K562 (cell line): ENCODE data around the gene ABHD5.
A peak's percentile ranks its signal among the peaks of the same experiment; 100 is the strongest.

ENCODE experiments used
- MAFK ChIP-seq: IDR thresholded peaks from 2 replicates; pipeline ENCODE4 v1.6.1; 2011; ENCODE audit warnings: low read length, improper control_type of control experiment
- SMAD1 ChIP-seq: fragments of 150-350 bp; IDR thresholded peaks from 2 replicates; pipeline ENCODE4 v1.6.1; 2014; ENCODE audit warnings: low read length, low read depth; ENCODE audit not compliant: partially characterized antibody
- SMC3 ChIP-seq: conservative IDR thresholded peaks from 2 replicates; pipeline ENCODE4 v1.6.1; 2011; ENCODE audit warnings: low read depth, low read length, improper control_type of control experiment; ENCODE audit not compliant: insufficient read depth
- ZBTB12 ChIP-seq: fragments of 250-450 bp; sonication (Bioruptor Pico); IDR thresholded peaks from 2 replicates; pipeline ENCODE4 v1.4.0; 2020
- ZC3H4 ChIP-seq: sonication (generic); formaldehyde crosslinking; IDR thresholded peaks from 2 replicates; pipeline ENCODE4 v1.9.0; 2021; ENCODE audit warnings: missing genetic modification reagents, borderline replicate concordance
- ZFX ChIP-seq: sonication (generic); formaldehyde crosslinking; IDR thresholded peaks from 2 replicates; pipeline ENCODE4 v1.8.0; 2022; ENCODE audit warnings: mild to moderate bottlenecking, missing genetic modification reagents, moderate library complexity

GRCh38 chr3:43670635-43671522 lies 19.9 kb upstream of the ABHD5 start:
- TF ChIP-seq SMAD1 = no peak
- TF ChIP-seq MAFK = peak; percentile 64; the same call in 1 of the 2 replicates
- no peak for TF ChIP-seq ZFX (CRISPR knock-in tag)
- no peak for TF ChIP-seq SMC3
- TF ChIP-seq ZC3H4 (CRISPR knock-in tag) = no peak
- no peak for TF ChIP-seq ZBTB12 (CRISPR knock-in tag)
